Panc1 (cell line): ENCODE results near the gene ARHGAP32. TPM values are rescaled to one million over a fixed set of nuclear protein-coding genes. Genes with fewer than 3 reads are reported as not detected.

ENCODE experiments used
- ATAC-seq: fragments of 200-7000 bp; cut with Tn5 transposase; 2 replicates; pipeline ENCODE4 v1.9.1; 2020; ENCODE audit warnings: mild to moderate bottlenecking, moderate library complexity
- BruUV-seq: library from RNA; stranded (reverse); fragments of 400-500 nt; replicated peaks from 2 replicates; lab custom pipeline; 2021; lab: Mats Ljungman, UMichigan
- CTCF ChIA-PET: fragments of 300-600 bp; sonication (Branson Sonifier 250); formaldehyde crosslinking; loops from one replicate; lab custom pipeline; 2022; ENCODE audit warnings: antibody characterized with exemption; lab: Charles Lee
- POLR2A ChIA-PET: fragments of 300-600 bp; sonication (Branson Sonifier 250); formaldehyde crosslinking; loops from one replicate; lab custom pipeline; 2022; ENCODE audit warnings: antibody characterized with exemption; lab: Charles Lee
- DNase-seq: peaks from one replicate; pipeline ENCODE4 v3.0.0-alpha.2; 2010; ENCODE audit warnings: low read depth, low spot score
- H3K27ac ChIP-seq: 2 replicates; pipeline ENCODE4 v1.5.1; 2011; ENCODE audit warnings: mild to moderate bottlenecking, low read length, inconsistent platforms
- H3K27me3 ChIP-seq: fragments of 200-500 bp; sonication (Bioruptor generic); 2 replicates; pipeline ENCODE4 v1.6.0; 2014; ENCODE audit warnings: low read length, inconsistent platforms; ENCODE audit not compliant: control insufficient read depth, insufficient read depth
- H3K36me3 ChIP-seq: fragments of 200-500 bp; sonication (Bioruptor generic); 2 replicates; pipeline ENCODE4 v1.5.1; 2014; ENCODE audit warnings: inconsistent platforms, mild to moderate bottlenecking, low read length, moderate library complexity; ENCODE audit not compliant: control insufficient read depth, insufficient read depth
- H3K4me1 ChIP-seq: 2 replicates; pipeline ENCODE4 v1.5.1; 2011; ENCODE audit warnings: inconsistent platforms, mild to moderate bottlenecking, low read length, moderate library complexity; ENCODE audit not compliant: control insufficient read depth, insufficient read depth
- H3K4me3 ChIP-seq, 2 experiments: 2 replicates each; pipeline ENCODE4 v1.5.1; 2011 to 2012; ENCODE audit warnings: low read depth in 2 of 2, low read length in 2 of 2, mild to moderate bottlenecking in 2 of 2, inconsistent platforms in 1 of 2, moderate library complexity in 1 of 2
- H3K9me3 ChIP-seq: fragments of 200-500 bp; sonication (Bioruptor generic); 2 replicates; pipeline ENCODE4 v1.5.1; 2014; ENCODE audit warnings: low read depth, mild to moderate bottlenecking, inconsistent platforms, low read length, moderate library complexity; ENCODE audit not compliant: control insufficient read depth, insufficient read depth
- POLR2AphosphoS5 ChIP-seq: IDR thresholded peaks from 2 replicates; pipeline ENCODE4 v1.6.1; 2012; ENCODE audit warnings: mild to moderate bottlenecking, low read depth, low read length, moderate library complexity
- SIN3A ChIP-seq: IDR thresholded peaks from 2 replicates; pipeline ENCODE4 v1.6.1; 2012; ENCODE audit warnings: low read depth, mild to moderate bottlenecking, low read length, moderate library complexity, borderline replicate concordance; ENCODE audit not compliant: insufficient read depth
- TCF7L2 ChIP-seq: IDR thresholded peaks from 2 replicates; pipeline ENCODE4 v1.6.1; 2011; ENCODE audit warnings: mild to moderate bottlenecking, low read depth, low read length, inconsistent platforms
- in situ Hi-C: cut with HindIII; loops from 2 replicates; pipeline ENCODE4 v1.10.0; 2016; ENCODE audit warnings: low sequenced_read_pairs, low pct_unique_long_range_greater_than_20kb
- intact Hi-C: fragments of 100-400 bp; cut with micrococcal nuclease; formaldehyde crosslinking; loops from one replicate; pipeline ENCODE4 v1.10.0; 2022; ENCODE audit not compliant: unreplicated experiment
- total RNA-seq: library from RNA; stranded (reverse); gene quantifications from one replicate; pipeline ENCODE4 v1.2.1, GENCODE V29; 2021; ENCODE audit not compliant: unreplicated experiment
- TF ChIP-seq, protein P1 (sequence below): fragments of 450-650 bp; IDR thresholded peaks from 2 replicates; pipeline ENCODE4 v1.5.1; 2017; ENCODE audit warnings: mild to moderate bottlenecking
- TF ChIP-seq, protein P2 (sequence below), 2 experiments: IDR thresholded peaks; 2 replicates each; pipeline ENCODE4 v1.6.1; 2011 to 2012; ENCODE audit warnings: low read depth in 2 of 2, control low read depth in 1 of 2, low read length in 1 of 2, mild to moderate bottlenecking in 1 of 2, moderate library complexity in 1 of 2; ENCODE audit not compliant: insufficient read depth in 1 of 2

The ARHGAP32 gene
- total RNA-seq, 1 experiment from 2014 or later, result 44.6 TPM

DNA sequence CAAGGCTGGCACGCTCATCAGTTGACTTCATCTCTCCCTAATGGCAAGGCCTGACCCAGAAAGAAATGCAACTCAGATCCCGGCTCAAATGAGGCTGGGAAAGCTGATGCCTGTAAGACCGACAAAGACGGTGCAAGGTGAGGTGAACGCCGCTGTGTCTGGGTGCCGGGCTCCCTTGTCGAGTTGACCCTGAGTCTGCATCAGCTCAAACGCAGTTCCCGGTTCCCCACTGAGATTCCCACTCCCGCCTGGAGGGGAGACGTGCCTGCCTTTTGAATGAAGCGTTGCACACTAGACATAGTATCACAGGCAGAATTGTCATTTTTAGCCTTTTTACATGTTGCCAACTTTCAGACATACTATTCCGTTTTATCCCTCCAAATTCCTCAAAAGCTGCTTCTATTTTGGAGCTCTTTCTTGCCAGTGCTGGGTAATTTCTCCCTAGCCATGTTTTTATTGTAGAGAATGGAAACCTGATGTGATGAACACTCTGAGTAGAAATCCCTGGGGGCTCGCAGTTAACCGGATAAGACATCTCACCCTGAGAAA lies 248.6 kb downstream of the ARHGAP32 start:
- Histone ChIP-seq H3K4me3 (no peak overlapping the region), H3K9me3 (no peaks in the 10 kb centered on the region), H3K27me3 (no peaks in the 10 kb centered on the region), H3K27ac (no peak overlapping the region), H3K36me3 (no peaks in the 10 kb centered on the region), H3K4me1 (no peaks in the 10 kb centered on the region)
- no TSS peak for BruUV-seq
- ATAC-seq (no peak), DNase-seq (no peak)
- ChIA-PET POLR2A (no interaction called here), CTCF (no interaction called here)
- intact Hi-C loops (no loop called here), in situ Hi-C loops (no loop called here)
- TF ChIP-seq SIN3A (no peak), POLR2AphosphoS5 (no peak), TCF7L2 (no peak)
- TF ChIP-seq, protein P1, sequence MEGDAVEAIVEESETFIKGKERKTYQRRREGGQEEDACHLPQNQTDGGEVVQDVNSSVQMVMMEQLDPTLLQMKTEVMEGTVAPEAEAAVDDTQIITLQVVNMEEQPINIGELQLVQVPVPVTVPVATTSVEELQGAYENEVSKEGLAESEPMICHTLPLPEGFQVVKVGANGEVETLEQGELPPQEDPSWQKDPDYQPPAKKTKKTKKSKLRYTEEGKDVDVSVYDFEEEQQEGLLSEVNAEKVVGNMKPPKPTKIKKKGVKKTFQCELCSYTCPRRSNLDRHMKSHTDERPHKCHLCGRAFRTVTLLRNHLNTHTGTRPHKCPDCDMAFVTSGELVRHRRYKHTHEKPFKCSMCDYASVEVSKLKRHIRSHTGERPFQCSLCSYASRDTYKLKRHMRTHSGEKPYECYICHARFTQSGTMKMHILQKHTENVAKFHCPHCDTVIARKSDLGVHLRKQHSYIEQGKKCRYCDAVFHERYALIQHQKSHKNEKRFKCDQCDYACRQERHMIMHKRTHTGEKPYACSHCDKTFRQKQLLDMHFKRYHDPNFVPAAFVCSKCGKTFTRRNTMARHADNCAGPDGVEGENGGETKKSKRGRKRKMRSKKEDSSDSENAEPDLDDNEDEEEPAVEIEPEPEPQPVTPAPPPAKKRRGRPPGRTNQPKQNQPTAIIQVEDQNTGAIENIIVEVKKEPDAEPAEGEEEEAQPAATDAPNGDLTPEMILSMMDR, result no peak

DNA sequence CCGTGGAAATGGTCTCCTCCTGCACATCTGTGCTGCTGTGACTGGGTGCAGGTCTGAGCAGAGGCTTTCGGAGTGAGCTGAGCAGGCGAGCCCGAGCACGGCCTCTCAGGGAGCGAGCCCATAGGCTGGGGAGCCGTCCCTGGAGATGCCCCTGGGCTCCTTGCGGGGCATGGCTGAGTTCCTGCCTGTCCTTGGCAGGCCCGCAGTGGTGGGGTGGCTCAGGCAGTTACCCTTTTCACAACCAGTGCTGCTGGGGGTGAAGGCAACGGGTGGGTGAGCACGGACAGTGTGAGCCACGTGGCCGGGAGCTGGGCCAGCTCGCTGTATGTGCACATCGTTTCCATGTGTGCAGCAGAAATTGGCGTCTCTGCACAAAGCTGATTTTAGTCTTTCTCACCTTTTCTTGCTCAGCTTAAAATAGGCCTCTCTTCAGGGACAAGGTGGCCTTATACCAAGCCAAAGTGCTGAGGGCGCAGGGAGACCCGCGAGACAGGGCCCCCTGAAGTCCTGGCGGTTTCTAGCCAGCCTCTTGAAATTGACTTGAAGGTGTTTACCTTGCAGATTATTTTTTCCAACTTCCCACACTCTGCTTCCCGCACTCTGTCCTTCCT lies 249.2 kb downstream of the ARHGAP32 start, which contains the start of gene TP53AIP1:
TP53AIP1 (minus strand) TSS at position 55 of the 611 bp plus-strand sequence. CDS start 5,053 bp downstream, outside the sequence.
- POLR2A ChIA-PET, result no interaction called here
- DNase-seq, result no peak

More for the DNA sequence above, 249.2 kb downstream of the ARHGAP32 start, which contains the start of gene TP53AIP1:
- H3K4me1 ChIP-seq, result no peaks in the 10 kb centered on the region
- no peak within 1 kb of the TSS for H3K4me3 ChIP-seq
- no TSS peak for BruUV-seq
- ATAC-seq, result no peak
- in situ Hi-C loops (no loop called here), intact Hi-C loops (no loop called here)
- H3K36me3 ChIP-seq, result no peaks in the 10 kb centered on the region
- no peaks in the 10 kb centered on the region for H3K9me3 ChIP-seq
- H3K27ac ChIP-seq, result no peak within 1 kb of the TSS
- TF ChIP-seq, protein P2, sequence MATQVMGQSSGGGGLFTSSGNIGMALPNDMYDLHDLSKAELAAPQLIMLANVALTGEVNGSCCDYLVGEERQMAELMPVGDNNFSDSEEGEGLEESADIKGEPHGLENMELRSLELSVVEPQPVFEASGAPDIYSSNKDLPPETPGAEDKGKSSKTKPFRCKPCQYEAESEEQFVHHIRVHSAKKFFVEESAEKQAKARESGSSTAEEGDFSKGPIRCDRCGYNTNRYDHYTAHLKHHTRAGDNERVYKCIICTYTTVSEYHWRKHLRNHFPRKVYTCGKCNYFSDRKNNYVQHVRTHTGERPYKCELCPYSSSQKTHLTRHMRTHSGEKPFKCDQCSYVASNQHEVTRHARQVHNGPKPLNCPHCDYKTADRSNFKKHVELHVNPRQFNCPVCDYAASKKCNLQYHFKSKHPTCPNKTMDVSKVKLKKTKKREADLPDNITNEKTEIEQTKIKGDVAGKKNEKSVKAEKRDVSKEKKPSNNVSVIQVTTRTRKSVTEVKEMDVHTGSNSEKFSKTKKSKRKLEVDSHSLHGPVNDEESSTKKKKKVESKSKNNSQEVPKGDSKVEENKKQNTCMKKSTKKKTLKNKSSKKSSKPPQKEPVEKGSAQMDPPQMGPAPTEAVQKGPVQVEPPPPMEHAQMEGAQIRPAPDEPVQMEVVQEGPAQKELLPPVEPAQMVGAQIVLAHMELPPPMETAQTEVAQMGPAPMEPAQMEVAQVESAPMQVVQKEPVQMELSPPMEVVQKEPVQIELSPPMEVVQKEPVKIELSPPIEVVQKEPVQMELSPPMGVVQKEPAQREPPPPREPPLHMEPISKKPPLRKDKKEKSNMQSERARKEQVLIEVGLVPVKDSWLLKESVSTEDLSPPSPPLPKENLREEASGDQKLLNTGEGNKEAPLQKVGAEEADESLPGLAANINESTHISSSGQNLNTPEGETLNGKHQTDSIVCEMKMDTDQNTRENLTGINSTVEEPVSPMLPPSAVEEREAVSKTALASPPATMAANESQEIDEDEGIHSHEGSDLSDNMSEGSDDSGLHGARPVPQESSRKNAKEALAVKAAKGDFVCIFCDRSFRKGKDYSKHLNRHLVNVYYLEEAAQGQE (IDR thresholded peaks at IDR 0.05; ENCODE audit: insufficient read depth in 1 of 2, low read depth in 2 of 2, low read length in 1 of 2), result no peak
- TF ChIP-seq TCF7L2, result no peak
- no peak for TF ChIP-seq POLR2AphosphoS5
- no peak for TF ChIP-seq SIN3A
- TF ChIP-seq, protein P1, result no peak
- H3K27me3 ChIP-seq, result no peaks in the 10 kb centered on the region
- CTCF ChIA-PET, result no interaction called here
